Activated CD4-positive, alpha-beta T cell treated with anti-CD3 and anti-CD28 coated beads, Interleukin-10, Interleukin-2, amounts not matched to agents 100 ng/mL and 50 ng/mL, durations not matched to agents 16 hours and 8 hours (primary cell): ENCODE data around the gene SMAD3.
"Not testable (repeated sequence)": the region's sequence is repeated elsewhere in the genome, so short reads cannot be mapped to it uniquely, and the experiment has no call there.

ENCODE experiments used
- DNase-seq: peaks from one replicate; pipeline ENCODE4 v3.0.0-alpha.2; 2020

Gene SMAD3

GRCh38 chr15:67065531-67066005 is at the start of gene SMAD3:
SMAD3 (plus strand) TSS chr15:67065602; CDS start chr15:67066155, 553 bp downstream.
- DNase-seq: peak; percentile 86

- DNase-seq: no peak
These were observed 48.1 kb upstream of the SMAD3 start for GRCh38 chr15:67017311-67017710.

GRCh38 chr15:67018026-67018425 is 47.4 kb upstream of the SMAD3 start:
- DNase-seq: no peak

DNA sequence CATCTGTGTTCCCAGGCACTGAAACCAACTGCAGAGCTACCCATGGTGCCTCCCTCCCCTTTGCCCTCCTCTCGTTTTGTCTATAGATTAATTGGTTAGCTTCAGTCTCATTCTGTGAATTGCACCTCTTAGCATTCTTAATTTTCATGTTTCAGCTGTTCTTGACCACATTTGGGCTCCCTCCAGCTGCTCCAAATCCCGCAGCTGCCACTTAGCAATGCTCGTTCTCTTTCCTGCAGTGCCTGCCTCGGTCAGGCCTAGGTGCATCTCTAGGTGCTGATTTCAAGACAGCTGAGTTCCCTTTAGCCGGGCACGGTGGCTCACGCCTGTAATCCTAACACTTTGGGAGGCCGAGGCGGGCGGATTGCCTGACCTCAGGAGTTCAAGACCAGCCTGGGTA is 47.0 kb upstream of the SMAD3 start:
- no peak for DNase-seq

DNA sequence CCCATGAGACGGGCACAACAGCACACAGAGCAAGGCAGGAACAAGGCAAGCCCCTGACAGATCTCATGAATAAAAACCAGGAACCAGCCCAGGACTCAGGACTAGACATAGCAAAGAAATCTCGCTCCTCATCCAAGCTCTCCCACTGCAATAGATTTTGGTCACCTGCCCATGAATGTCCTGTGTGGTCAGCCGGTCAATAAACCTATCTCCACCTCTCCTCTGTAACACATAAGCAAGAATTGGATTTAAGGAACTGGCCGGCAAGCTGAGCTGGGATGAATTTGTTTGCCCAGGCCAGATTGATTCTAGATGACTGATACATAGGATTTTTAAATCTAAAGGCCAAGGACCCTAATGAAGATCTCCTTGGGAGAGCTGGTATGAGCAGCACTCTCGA is 46.3 kb upstream of the SMAD3 start:
- no peak for DNase-seq

DNA sequence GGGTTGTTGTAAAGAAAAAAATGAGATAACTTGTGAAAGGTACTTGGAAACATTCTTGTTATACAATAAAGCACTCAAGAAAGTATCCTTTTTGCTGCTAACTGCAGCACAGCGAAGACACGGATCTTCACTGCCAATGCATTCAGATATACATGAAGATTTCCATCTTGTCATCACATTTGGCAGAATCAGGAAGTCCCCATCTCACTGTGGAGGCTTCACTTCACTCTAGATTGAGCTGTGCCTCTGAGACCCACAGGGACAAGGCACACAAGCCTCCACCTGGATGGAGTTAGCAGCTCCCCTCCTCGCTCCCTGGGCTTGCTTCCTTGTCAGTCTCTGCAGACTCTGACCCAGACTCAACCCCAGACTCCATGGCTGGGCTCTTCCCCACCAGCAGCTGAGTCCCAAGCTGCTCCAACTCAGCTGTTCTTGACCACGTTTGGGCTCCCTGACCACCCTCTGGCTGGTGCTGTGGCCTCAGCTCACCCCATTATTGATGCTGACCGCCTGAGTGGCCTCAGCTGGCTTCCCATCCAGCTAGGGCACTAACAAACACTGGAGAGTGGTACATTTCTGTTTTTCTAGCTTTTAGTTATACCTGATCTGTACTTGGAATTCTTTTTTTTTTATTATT is 45.4 kb upstream of the SMAD3 start:
- no peak for DNase-seq

- DNase-seq: not testable (repeated sequence)
These were observed 44.7 kb upstream of the SMAD3 start for GRCh38 chr15:67020668-67021067.

GRCh38 chr15:67021455-67021854 is 43.9 kb upstream of the SMAD3 start:
- DNase-seq: no peak

DNA sequence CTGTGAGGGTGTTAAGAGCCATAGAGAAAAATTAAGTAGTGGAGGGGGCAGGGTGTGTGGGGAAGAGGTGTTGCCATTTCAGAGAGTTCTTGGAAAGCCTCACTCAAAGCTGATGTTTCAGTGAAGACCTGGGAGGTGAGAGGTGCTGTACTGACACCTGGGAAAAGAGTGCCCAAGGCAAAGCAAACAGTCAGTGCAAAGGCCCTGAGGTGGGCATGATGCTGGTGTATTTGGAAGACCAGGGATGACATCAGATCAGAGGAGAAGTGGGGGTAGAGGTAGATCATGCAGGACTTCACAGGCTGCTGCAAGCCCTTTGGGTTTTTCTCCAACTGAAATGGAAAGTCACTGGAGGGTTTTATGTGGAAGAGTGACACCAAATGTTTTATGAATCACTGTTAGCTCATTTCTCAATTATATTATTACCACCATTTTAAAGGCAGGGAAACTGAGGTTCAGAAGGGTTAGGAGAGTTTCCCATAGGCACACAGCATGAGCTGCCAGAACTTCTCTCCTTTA is 42.8 kb upstream of the SMAD3 start:
- no peak for DNase-seq

DNA sequence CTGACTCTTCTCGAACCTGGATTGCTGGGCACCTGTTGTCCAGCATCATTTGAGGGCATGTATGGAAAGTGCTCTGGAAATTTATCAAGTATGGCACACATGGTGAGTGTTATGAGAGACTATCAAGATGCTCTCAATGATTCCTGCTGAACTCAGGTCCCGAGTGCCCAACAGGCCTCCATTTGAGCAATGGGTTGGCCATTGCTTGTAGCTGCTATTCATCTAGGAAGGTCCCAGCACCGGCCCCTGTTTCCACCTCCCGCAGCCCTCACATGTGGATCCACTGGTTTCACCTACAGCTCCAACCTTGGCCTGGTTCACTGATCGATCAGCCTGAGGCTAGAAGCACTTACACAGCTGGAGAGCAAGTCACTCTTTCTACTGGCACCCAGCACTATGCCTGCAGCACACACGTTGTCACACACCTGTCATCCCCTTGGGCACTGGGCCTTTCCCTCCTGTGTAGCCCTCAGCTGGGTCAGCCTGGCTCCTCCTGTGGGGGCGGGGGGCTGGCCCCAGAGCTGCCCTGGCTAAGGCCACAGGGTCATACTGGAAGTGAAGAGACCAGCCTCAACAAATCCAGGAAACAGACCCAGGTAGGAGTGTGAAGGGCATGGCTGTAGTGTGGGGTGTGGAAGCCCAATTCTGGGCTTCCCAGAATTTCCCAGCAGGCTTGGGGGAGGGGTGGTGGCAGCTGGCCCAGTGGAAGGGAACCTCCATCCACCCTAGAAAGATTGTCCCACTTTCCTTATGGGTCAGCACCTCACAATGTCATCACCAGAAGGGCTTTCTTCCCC is 41.7 kb upstream of the SMAD3 start:
- no peak for DNase-seq

- DNase-seq: peak; percentile 84
These were observed 40.9 kb upstream of the SMAD3 start for GRCh38 chr15:67024314-67024997.

DNA sequence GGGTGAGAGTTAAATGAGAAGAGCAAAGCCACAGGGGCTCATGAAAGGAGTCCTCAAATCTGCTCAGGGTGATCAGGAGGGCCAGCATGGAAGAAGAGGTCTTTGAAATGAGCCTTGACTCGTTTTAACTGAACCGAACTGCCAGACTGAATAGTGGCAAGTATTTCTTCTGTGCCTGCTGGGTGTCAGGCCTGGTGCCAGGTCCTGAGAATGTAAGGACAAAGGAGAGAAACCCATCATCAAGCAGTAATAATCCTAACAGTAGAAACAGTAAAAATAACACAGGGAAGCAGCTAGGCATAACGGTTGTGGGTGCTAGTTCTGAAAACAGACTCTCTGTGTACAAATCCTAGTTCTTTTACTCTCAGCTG is 40.4 kb upstream of the SMAD3 start:
- no peak for DNase-seq

DNA sequence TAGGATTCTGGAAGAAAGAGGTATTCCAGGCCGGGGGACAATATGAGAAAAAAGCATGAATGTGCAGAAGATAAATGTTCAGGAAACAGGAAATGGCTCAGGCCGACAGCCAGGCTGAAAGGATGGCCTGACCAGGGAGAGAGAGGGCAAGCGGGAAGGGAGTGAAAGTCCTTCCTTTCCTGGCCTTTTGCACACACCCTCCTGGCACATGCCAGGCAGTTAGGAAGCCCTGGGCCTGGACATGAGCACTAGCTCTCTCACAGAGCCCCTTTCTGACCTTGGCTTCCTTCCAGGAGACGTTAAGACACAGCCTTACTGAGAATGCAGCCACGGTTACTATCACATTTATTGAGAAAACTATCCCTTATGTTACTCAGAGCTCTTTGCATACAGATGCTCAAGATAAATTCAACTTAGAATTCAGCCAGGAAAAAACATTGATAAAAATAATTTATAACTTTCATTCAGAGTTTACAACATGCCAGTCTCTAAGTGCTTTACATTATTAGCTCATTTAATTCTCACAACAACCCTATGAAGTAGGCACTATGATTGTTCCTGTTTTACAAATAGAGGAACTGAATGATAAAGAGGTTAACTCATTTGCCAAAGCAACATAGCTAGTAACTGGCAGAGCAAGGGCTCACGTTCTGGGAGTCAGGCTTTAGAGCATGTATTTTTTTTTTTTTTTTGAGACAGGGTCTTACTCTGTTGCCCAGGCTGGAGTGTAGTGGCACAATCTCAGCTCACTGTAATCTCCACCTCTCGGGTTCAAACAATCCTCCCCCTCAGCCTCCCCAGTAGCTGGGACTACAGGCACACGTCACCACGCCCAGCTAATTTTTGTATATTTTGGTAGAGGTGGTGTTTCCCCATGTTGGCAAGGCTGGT is 39.4 kb upstream of the SMAD3 start:
- no peak for DNase-seq

DNA sequence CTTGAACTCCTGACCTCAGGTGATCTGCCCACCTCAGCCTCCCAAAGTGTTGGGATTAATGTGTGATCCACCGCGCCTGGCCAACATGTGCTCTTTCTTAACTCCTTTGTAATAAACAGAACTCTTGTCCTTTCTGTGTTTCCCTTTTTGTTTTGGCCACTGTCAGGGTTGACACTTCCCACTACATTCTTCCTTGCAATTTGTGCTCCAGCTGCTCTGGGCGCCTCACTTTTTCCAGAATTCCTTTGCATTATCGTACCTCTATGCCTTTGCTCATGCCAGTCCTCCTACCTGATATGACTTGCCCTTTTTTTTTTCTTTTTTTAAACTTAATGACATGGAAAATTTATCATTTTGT is 38.8 kb upstream of the SMAD3 start:
- DNase-seq: no peak

GRCh38 chr15:67028440-67028839 is 37.0 kb upstream of the SMAD3 start:
- DNase-seq: not testable (repeated sequence)

GRCh38 chr15:67030036-67030762 is 35.2 kb upstream of the SMAD3 start:
- no peak for DNase-seq

DNA sequence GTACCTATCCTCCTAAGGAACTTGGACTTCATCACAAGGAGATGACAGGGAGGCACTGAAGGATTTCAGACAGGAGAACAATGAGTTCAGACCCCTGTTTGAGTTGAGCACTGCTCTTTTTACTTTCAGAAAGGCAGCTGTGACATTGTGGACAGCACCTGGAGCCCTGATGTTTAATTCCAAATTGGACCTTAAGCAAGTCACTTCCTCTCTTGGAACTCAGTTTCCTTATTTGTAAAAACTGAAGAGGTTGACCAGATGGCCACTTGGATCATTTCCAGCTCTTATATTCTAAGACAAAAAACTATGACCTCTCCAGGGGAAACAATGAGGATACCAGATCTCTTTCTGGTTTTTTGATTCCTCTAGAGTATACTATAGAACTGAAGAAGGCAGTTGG is 34.1 kb upstream of the SMAD3 start:
- no peak for DNase-seq

DNA sequence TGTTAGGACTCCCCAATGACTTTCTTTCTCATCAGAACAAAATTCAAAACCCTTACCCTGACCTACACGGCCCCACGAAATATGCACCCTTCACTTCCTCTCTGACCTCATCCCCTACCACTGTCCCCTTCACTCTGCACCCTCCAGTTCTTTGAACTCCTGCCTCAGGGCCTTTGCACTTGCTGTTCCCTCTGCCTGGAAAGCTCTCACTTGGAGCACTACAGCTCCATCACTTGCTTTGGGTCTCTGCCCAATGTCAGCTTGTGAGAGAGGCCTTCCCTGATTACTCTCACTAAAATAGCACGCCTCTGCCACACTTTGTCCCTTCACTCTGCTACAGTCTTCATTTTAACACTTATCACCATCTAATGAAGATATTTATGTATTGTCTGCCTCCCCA is 32.8 kb upstream of the SMAD3 start:
- DNase-seq: no peak

DNA sequence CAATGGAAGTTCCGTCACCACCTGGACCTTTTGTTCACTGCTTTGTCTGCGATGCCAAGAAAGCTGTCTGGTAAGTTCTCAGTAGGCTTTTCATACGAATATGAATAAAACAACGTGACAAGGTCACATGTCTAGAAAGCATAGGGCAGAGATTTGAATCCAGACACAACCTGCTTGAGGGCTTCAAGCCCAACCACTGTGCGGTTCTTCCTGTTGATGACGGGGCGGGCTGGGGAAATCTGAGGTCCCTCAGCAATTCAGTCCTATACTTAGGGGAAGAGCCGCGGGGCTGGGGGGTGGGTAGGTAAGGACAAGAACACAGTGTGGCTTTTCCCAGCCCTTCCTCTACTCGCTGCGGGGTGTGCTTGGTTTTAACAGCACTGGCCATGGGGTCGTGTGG is 32.4 kb upstream of the SMAD3 start:
- DNase-seq: peak; percentile 26

DNA sequence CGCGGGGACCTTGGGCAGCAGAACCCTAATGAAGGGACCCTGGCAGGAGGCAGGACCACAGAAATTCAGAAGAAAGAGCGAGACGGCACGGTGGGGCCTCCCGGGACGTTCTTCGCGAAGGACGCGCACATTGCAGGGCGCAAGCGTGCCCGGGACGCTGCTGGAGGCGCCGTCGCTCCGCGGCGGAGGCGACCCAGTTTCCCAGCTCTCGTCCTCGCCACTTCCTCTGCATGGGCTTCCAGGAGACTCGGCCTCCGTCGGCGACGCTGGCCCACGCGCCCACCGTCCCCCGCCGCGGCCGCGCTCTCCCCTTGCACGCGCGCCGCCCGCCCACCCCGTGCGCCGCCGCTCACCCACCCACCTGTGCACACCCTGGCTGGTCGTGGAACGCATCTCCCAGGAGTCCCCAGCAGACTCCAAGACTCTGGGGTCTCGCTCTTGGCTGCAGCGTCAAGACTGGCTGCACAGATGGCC is 31.8 kb upstream of the SMAD3 start:
- peak; percentile 23 for DNase-seq

DNA sequence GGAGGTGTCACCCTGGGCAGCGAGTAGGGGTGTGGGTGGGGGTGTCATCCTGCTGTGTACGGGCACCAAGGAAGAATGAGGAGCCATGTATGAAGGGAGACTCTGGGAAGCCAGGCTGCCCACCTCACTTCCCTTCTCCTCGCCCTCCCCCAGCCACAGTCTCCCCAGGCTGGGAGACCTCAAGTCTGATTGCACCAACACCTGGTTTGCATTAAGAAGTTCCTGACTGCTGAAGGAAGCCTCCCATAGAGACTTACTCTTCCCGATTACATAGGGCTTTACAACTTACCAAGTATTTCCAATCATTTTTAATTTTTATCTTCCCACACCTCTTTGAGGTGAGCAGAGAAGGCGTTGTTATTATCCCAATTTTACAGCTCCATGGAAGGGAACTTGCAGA is 29.5 kb upstream of the SMAD3 start:
- DNase-seq: no peak
